Peyer's patch (tissue), 4 donors: ENCODE data around the gene HPS1. TPM values are rescaled to one million over a fixed set of nuclear protein-coding genes. Genes with fewer than 3 reads are reported as not detected.

ENCODE experiments used
- DNase-seq, 3 donors: peaks; one replicate each; pipeline ENCODE4 v3.0.0-alpha.2; 2017 to 2019
- H3K27ac ChIP-seq, 4 donors: fragments of 200-600 bp; sonication (generic); one replicate each; pipeline ENCODE4 v1.5.1; 2016 to 2019
- H3K27me3 ChIP-seq, 2 donors: fragments of 200-600 bp; sonication (generic); one replicate each; pipeline ENCODE4 v1.5.1; 2019
- H3K36me3 ChIP-seq, 3 donors: fragments of 200-600 bp; sonication (generic); one replicate each; pipeline ENCODE4 v1.5.1; 2016 to 2019
- H3K4me1 ChIP-seq, 4 donors: fragments of 200-600 bp; sonication (generic); one replicate each; pipeline ENCODE4 v1.5.1; 2016 to 2019
- H3K4me3 ChIP-seq, 4 donors: fragments of 200-600 bp; sonication (generic); 1 replicate in 3 of 4; 2 replicates in 1 of 4; pipeline ENCODE4 v1.5.1; 2016 to 2019; ENCODE audit warnings: mild to moderate bottlenecking in 1 of 4
- H3K9me3 ChIP-seq, 4 donors: fragments of 200-600 bp; sonication (generic); one replicate each; pipeline ENCODE4 v1.5.1; 2016 to 2019; ENCODE audit warnings: mild to moderate bottlenecking in 1 of 4
- CTCF ChIP-seq, 6 experiments: fragments of 450-650 bp in 4 of 6; fragments of 200-600 bp in 2 of 6; sonication (generic) in 1 of 6; IDR thresholded peaks; one replicate each; pipeline ENCODE4 v1.5.1; 2017 to 2019; ENCODE audit warnings: antibody characterized with exemption in 6 of 6, mild to moderate bottlenecking in 3 of 6, moderate library complexity in 1 of 6
- POLR2A ChIP-seq, 2 donors: fragments of 450-650 bp; IDR thresholded peaks; one replicate each; pipeline ENCODE4 v1.5.1; 2017; ENCODE audit warnings: antibody characterized with exemption in 2 of 2, mild to moderate bottlenecking in 2 of 2, moderate library complexity in 2 of 2
- total RNA-seq, 4 donors: library from RNA; depleted of rRNA; stranded (reverse); fragments of >200 nt; gene quantifications; one replicate each; pipeline ENCODE4 v1.1.0, GENCODE V29; 2016

Gene HPS1
- total RNA-seq, 4 donors from 2014 or later, result 109 to 221 (median 136) TPM

GRCh38 chr10:98380493-98381339 lies 66.0 kb downstream of the HPS1 start:
- peaks cover 0 to 9% (median 0%) of the 10 kb centered on the region in 3 donors for H3K36me3 ChIP-seq
- H3K4me1 ChIP-seq, result no peaks in the 10 kb centered on the region
- H3K4me3 ChIP-seq, result no peak overlapping the region
- peaks cover 0 to 4% (median 0%) of the 10 kb centered on the region in 4 donors for H3K9me3 ChIP-seq
- TF ChIP-seq CTCF (IDR thresholded peaks at IDR 0.05), result no peak
- TF ChIP-seq POLR2A (IDR thresholded peaks at IDR 0.05), result no peak
- no peak for DNase-seq
- H3K27me3 ChIP-seq, result no peaks in the 10 kb centered on the region
- H3K27ac ChIP-seq, result no peak overlapping the region

GRCh38 chr10:98378722-98379121 lies 68.0 kb downstream of the HPS1 start:
- Histone ChIP-seq H3K4me1 (peaks cover 0 to 9% (median 0%) of the 10 kb centered on the region in 4 donors), H3K27ac (no peak overlapping the region), H3K36me3 (no peaks in the 10 kb centered on the region), H3K4me3 (no peak overlapping the region), H3K9me3 (peaks cover 0 to 4% (median 0%) of the 10 kb centered on the region in 4 donors), H3K27me3 (no peaks in the 10 kb centered on the region)
- DNase-seq, result no peak
- TF ChIP-seq CTCF (IDR thresholded peaks at IDR 0.05) (no peak), POLR2A (IDR thresholded peaks at IDR 0.05) (no peak)

GRCh38 chr10:98377536-98377935 lies 69.2 kb downstream of the HPS1 start:
- TF ChIP-seq POLR2A (IDR thresholded peaks at IDR 0.05), result no peak
- TF ChIP-seq CTCF (IDR thresholded peaks at IDR 0.05), result no peak
- Histone ChIP-seq H3K27ac (no peak overlapping the region), H3K4me1 (peaks cover 0 to 11% (median 0%) of the 10 kb centered on the region in 4 donors), H3K4me3 (no peak overlapping the region), H3K36me3 (no peaks in the 10 kb centered on the region), H3K27me3 (no peaks in the 10 kb centered on the region), H3K9me3 (peaks cover 0 to 4% (median 0%) of the 10 kb centered on the region in 4 donors)
- no peak for DNase-seq

GRCh38 chr10:98377001-98377400 lies 69.7 kb downstream of the HPS1 start:
- no peaks in the 10 kb centered on the region for H3K27me3 ChIP-seq
- peaks cover 0 to 11% (median 0%) of the 10 kb centered on the region in 4 donors for H3K4me1 ChIP-seq
- no peaks in the 10 kb centered on the region for H3K36me3 ChIP-seq
- DNase-seq, result no peak
- no peak overlapping the region for H3K27ac ChIP-seq
- no peak overlapping the region for H3K4me3 ChIP-seq
- no peak for TF ChIP-seq POLR2A (IDR thresholded peaks at IDR 0.05)
- no peak for TF ChIP-seq CTCF (IDR thresholded peaks at IDR 0.05)
- peaks cover 0 to 4% (median 0%) of the 10 kb centered on the region in 4 donors for H3K9me3 ChIP-seq

GRCh38 chr10:98376485-98376884 lies 70.2 kb downstream of the HPS1 start:
- DNase-seq, result no peak
- Histone ChIP-seq H3K36me3 (no peaks in the 10 kb centered on the region), H3K27ac (no peak overlapping the region)

More at GRCh38 chr10:98376485-98376884, 70.2 kb downstream of the HPS1 start:
- TF ChIP-seq CTCF (IDR thresholded peaks at IDR 0.05), result no peak
- TF ChIP-seq POLR2A (IDR thresholded peaks at IDR 0.05), result no peak
- Histone ChIP-seq H3K9me3 (peaks cover 0 to 4% (median 0%) of the 10 kb centered on the region in 4 donors), H3K4me3 (no peak overlapping the region), H3K4me1 (peaks cover 0 to 12% (median 0%) of the 10 kb centered on the region in 4 donors), H3K27me3 (no peaks in the 10 kb centered on the region)
